ENCODE results near the gene TMEM40. TPM values are rescaled to one million over a fixed set of nuclear protein-coding genes. Genes with fewer than 3 reads are reported as not detected.

TMEM40 gene
- polyA plus RNA-seq, 1 of the 3 experiments (the other 2 are of a cell fraction), result 0.05 TPM

DNA sequence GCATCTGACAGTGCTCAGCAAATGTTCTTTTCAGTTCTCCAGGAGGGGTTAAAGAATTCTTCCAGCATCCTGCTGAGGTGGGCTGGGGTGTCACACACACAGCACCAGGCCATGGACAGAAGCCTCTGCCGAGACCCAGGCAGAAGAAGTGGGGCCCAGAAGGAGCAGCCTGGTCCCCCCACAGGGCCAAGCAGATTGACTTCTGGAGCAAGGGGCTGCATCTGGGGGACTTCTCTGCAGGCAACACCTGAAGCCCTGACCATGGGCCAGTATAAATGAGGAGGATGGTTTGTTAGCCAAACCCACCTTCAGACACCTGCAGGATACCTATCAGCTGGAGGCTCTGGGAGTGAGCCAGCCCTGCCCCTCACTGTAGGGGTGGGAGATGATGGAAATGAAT, 16.2 kb upstream of the TMEM40 start:
- no peak overlapping the region for H3K9ac ChIP-seq
- no peaks in the 10 kb centered on the region for H3K9me2 ChIP-seq
- H3K9me3 ChIP-seq, result no peaks in the 10 kb centered on the region
- H3K4me2 ChIP-seq, result no peak overlapping the region
- no peaks in the 10 kb centered on the region for H3K79me2 ChIP-seq (ENCODE audit: insufficient read depth)
- H3F3A ChIP-seq (replicated peaks; ENCODE audit: insufficient read depth), result no peaks in the 10 kb centered on the region
- no peaks in the 10 kb centered on the region for H3K27me3 ChIP-seq (ENCODE audit: insufficient read depth)
- 40% methylated on average over 1 of the region's 1 CpG for WGBS (ENCODE audit: low lambda C conversion rate)
- no peaks in the 10 kb centered on the region for H3K4me1 ChIP-seq (ENCODE audit: control insufficient read depth in 1 of 2, insufficient read depth in 2 of 2, low read depth in 1 of 2, low read length in 1 of 2)
- CTCF ChIA-PET, result interaction anchor here (1.1 kb wide), 1 partner anchor 8 kb away, joined by 3 read pairs; no protein-coding TSS in a partner anchor
- H3K4me3 ChIP-seq (ENCODE audit: low read depth in 2 of 2, low read length in 1 of 2), result no peak overlapping the region
- POLR2A ChIA-PET, result no interaction called here
- no peak overlapping the region for H3K27ac ChIP-seq (ENCODE audit: low read depth in 2 of 2, low read length in 1 of 2)
- H2AFZ ChIP-seq (ENCODE audit: low read depth), result no peak overlapping the region
- no peaks in the 10 kb centered on the region for H3K36me3 ChIP-seq (replicated peaks in 1 of 2; ENCODE audit: control insufficient read depth in 1 of 2, insufficient read depth in 2 of 2, low read length in 1 of 2)
- H4K20me1 ChIP-seq (ENCODE audit: insufficient read depth), result no peaks in the 10 kb centered on the region
- TF ChIP-seq, protein P1, sequence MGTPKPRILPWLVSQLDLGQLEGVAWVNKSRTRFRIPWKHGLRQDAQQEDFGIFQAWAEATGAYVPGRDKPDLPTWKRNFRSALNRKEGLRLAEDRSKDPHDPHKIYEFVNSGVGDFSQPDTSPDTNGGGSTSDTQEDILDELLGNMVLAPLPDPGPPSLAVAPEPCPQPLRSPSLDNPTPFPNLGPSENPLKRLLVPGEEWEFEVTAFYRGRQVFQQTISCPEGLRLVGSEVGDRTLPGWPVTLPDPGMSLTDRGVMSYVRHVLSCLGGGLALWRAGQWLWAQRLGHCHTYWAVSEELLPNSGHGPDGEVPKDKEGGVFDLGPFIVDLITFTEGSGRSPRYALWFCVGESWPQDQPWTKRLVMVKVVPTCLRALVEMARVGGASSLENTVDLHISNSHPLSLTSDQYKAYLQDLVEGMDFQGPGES (IDR thresholded peaks at IDR 0.05; ENCODE audit: low read depth, low read length), result no peak
- TF ChIP-seq, protein P2, sequence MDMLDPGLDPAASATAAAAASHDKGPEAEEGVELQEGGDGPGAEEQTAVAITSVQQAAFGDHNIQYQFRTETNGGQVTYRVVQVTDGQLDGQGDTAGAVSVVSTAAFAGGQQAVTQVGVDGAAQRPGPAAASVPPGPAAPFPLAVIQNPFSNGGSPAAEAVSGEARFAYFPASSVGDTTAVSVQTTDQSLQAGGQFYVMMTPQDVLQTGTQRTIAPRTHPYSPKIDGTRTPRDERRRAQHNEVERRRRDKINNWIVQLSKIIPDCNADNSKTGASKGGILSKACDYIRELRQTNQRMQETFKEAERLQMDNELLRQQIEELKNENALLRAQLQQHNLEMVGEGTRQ (IDR thresholded peaks at IDR 0.05; ENCODE audit: borderline replicate concordance, low read depth, low read length), result no peak
- TF ChIP-seq NFIC (IDR thresholded peaks at IDR 0.05; ENCODE audit: borderline replicate concordance), result no peak
- no peak for TF ChIP-seq RCOR1 (IDR thresholded peaks at IDR 0.05; ENCODE audit: low read length)
- TF ChIP-seq RAD21 (IDR thresholded peaks at IDR 0.05; ENCODE audit: low read length), result no peak
- no peak for TF ChIP-seq TEAD4 (IDR thresholded peaks at IDR 0.05; ENCODE audit: borderline replicate concordance, insufficient read depth)
- TF ChIP-seq YY1 (IDR thresholded peaks at IDR 0.05; ENCODE audit: low read depth), result no peak
- TF ChIP-seq, protein P3, sequence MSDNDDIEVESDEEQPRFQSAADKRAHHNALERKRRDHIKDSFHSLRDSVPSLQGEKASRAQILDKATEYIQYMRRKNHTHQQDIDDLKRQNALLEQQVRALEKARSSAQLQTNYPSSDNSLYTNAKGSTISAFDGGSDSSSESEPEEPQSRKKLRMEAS (IDR thresholded peaks at IDR 0.05; ENCODE audit: low read depth), result no peak
- TF ChIP-seq RXRA (IDR thresholded peaks at IDR 0.05; ENCODE audit: borderline replicate concordance, low read depth), result no peak
- TF ChIP-seq ELF1 (IDR thresholded peaks at IDR 0.05), result no peak
- no peak for TF ChIP-seq MXI1 (IDR thresholded peaks at IDR 0.05; ENCODE audit: low read depth, low read length)
- TF ChIP-seq, protein P4, sequence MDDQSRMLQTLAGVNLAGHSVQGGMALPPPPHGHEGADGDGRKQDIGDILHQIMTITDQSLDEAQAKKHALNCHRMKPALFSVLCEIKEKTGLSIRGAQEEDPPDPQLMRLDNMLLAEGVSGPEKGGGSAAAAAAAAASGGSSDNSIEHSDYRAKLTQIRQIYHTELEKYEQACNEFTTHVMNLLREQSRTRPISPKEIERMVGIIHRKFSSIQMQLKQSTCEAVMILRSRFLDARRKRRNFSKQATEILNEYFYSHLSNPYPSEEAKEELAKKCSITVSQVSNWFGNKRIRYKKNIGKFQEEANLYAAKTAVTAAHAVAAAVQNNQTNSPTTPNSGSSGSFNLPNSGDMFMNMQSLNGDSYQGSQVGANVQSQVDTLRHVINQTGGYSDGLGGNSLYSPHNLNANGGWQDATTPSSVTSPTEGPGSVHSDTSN (IDR thresholded peaks at IDR 0.05), result no peak
- no peak for DNase-seq

DNA sequence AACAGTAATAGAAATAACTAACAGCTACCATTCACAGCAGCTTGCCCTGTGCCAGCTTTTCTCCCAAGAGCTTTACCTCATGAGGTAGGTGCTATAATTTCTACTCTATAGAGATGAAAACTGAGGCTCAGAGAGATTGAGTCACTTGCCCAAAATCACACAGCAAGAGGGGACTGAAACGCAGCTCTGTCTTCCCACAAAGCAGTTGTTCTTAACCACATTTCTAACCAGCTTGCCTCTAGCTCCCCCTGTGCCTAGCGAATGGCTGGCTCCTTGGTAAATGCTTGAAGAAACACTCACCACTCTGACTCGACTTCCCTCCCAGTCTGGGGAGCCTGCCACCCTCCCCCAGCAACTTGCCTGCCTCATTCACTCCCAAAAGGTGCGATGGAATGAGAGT, 15.6 kb upstream of the TMEM40 start:
- H4K20me1 ChIP-seq (ENCODE audit: insufficient read depth), result no peaks in the 10 kb centered on the region
- 49% methylated on average over 4 of the region's 4 CpGs for WGBS (ENCODE audit: low lambda C conversion rate)
- no peaks in the 10 kb centered on the region for H3K9me3 ChIP-seq
- H3K27ac ChIP-seq (ENCODE audit: low read depth in 2 of 2, low read length in 1 of 2), result no peak overlapping the region
- no peaks in the 10 kb centered on the region for H3K9me2 ChIP-seq
- no peaks in the 10 kb centered on the region for H3F3A ChIP-seq (replicated peaks; ENCODE audit: insufficient read depth)
- no peaks in the 10 kb centered on the region for H3K4me1 ChIP-seq (ENCODE audit: control insufficient read depth in 1 of 2, insufficient read depth in 2 of 2, low read depth in 1 of 2, low read length in 1 of 2)
- CTCF ChIA-PET, result interaction anchor here (0.5 to 1.4 kb wide), 5 partner anchors 9 to 1114 kb away, joined by 3 to 4 read pairs (median 3); no protein-coding TSS in a partner anchor
- no peak overlapping the region for H3K4me3 ChIP-seq (ENCODE audit: low read depth in 2 of 2, low read length in 1 of 2)
- no peak overlapping the region for H3K4me2 ChIP-seq
- H3K9ac ChIP-seq, result no peak overlapping the region
- TF ChIP-seq RAD21 (IDR thresholded peaks at IDR 0.05; ENCODE audit: low read length), result no peak
- no peak for TF ChIP-seq NFIC (IDR thresholded peaks at IDR 0.05; ENCODE audit: borderline replicate concordance)
- TF ChIP-seq MXI1 (IDR thresholded peaks at IDR 0.05; ENCODE audit: low read depth, low read length), result no peak
- no peak for TF ChIP-seq MEF2A (IDR thresholded peaks at IDR 0.05; ENCODE audit: borderline replicate concordance, low read depth)
- no peak for TF ChIP-seq RCOR1 (IDR thresholded peaks at IDR 0.05; ENCODE audit: low read length)
- TF ChIP-seq, protein P3 (IDR thresholded peaks at IDR 0.05; ENCODE audit: low read depth), result no peak
- TF ChIP-seq, protein P2 (IDR thresholded peaks at IDR 0.05; ENCODE audit: borderline replicate concordance, low read depth, low read length), result no peak
- no peak for TF ChIP-seq FOSL2 (IDR thresholded peaks at IDR 0.05; ENCODE audit: borderline replicate concordance, low read depth)
- TF ChIP-seq POLR2AphosphoS5 (IDR thresholded peaks at IDR 0.05; ENCODE audit: low read depth, low read length), result no peak
- TF ChIP-seq YY1 (IDR thresholded peaks at IDR 0.05; ENCODE audit: low read depth), result no peak
- TF ChIP-seq TEAD4 (IDR thresholded peaks at IDR 0.05; ENCODE audit: borderline replicate concordance, insufficient read depth), result no peak
- TF ChIP-seq CHD2 (IDR thresholded peaks at IDR 0.05; ENCODE audit: low read length, partially characterized antibody), result no peak
- TF ChIP-seq TCF12 (IDR thresholded peaks at IDR 0.05), result no peak
- TF ChIP-seq SMC3 (IDR thresholded peaks at IDR 0.05; ENCODE audit: low read depth, low read length), result no peak
- TF ChIP-seq SIN3A (IDR thresholded peaks at IDR 0.05; ENCODE audit: borderline replicate concordance, low read depth, low read length), result no peak
- no peaks in the 10 kb centered on the region for H3K27me3 ChIP-seq (ENCODE audit: insufficient read depth)
- no peak for DNase-seq
- POLR2A ChIA-PET, result no interaction called here
- no peaks in the 10 kb centered on the region for H3K79me2 ChIP-seq (ENCODE audit: insufficient read depth)
- no peak overlapping the region for H2AFZ ChIP-seq (ENCODE audit: low read depth)
- H3K36me3 ChIP-seq (replicated peaks in 1 of 2; ENCODE audit: control insufficient read depth in 1 of 2, insufficient read depth in 2 of 2, low read length in 1 of 2), result no peaks in the 10 kb centered on the region

Measured in SK-N-SH (cell line).